ENCODE measurements around the gene KRT4.

Gene KRT4

GRCh38 chr12:52827499-52828090 lies 13.7 kb upstream of the KRT4 start:
- TF ChIP-seq CTCF (IDR thresholded peaks at IDR 0.05; ENCODE audit: control extremely low read depth, extremely low read depth, low read depth, missing control alignments) = no peak
- DNase-seq (ENCODE audit: extremely low spot score) = no peak
- CTCF ChIA-PET = no interaction called here
- POLR2A ChIA-PET = no interaction called here

- no peak for DNase-seq (ENCODE audit: extremely low spot score)
- ChIA-PET POLR2A (no interaction called here), CTCF (no interaction called here)
- TF ChIP-seq CTCF (IDR thresholded peaks at IDR 0.05; ENCODE audit: control extremely low read depth, extremely low read depth, low read depth, missing control alignments) = no peak
Observed at GRCh38 chr12:52826611-52827498, 12.9 kb upstream of the KRT4 start.

- DNase-seq (ENCODE audit: extremely low spot score) = no peak
- ChIA-PET CTCF (no interaction called here), POLR2A (no interaction called here)
- no peak for TF ChIP-seq CTCF (IDR thresholded peaks at IDR 0.05; ENCODE audit: control extremely low read depth, extremely low read depth, low read depth, missing control alignments)
Observed at GRCh38 chr12:52825961-52826360, 12.0 kb upstream of the KRT4 start.

- CTCF ChIA-PET = no interaction called here
- POLR2A ChIA-PET = no interaction called here
- no peak for TF ChIP-seq CTCF (IDR thresholded peaks at IDR 0.05; ENCODE audit: control extremely low read depth, extremely low read depth, low read depth, missing control alignments)
- DNase-seq (ENCODE audit: extremely low spot score) = no peak
Observed at GRCh38 chr12:52824741-52825410, 11.0 kb upstream of the KRT4 start.

GRCh38 chr12:52823761-52824450 lies 10.0 kb upstream of the KRT4 start:
- TF ChIP-seq CTCF (IDR thresholded peaks at IDR 0.05; ENCODE audit: control extremely low read depth, extremely low read depth, low read depth, missing control alignments) = no peak
- ChIA-PET POLR2A (no interaction called here), CTCF (interaction anchor here (1.4 kb wide), 1 partner anchor 61 kb away, joined by 4 read pairs; no protein-coding TSS in a partner anchor)

More at GRCh38 chr12:52823761-52824450, 10.0 kb upstream of the KRT4 start:
- no peak for DNase-seq (ENCODE audit: extremely low spot score)
